Measurements from ENCODE around the gene PGF. TPM values are rescaled to one million over a fixed set of nuclear protein-coding genes. Genes with fewer than 3 reads are reported as not detected.

The PGF gene
- total RNA-seq, 1 experiment from 2014 or later = 9.1 TPM

DNA sequence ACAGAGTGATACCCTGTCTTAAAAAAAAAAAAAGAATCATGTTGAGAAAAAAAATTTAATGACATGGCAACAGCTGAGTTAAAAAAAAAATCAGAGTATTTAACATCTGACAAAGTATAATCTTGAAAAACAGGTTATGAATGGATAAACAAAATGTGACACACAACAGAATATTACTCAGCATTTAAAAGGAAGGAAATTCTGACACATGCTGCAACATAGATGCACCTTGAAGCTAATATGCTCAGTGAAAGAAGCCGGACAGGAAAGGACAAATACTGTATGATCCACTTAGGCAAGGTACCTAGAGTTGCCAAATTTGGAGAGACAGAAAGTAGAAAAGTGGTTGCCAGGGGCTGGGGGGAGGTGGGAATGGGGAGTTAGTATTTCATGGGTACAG is 27.9 kb upstream of the PGF start:
- CTCF ChIA-PET = no interaction called here
- Mint-ChIP-seq H3K9me3 (ENCODE audit: unreplicated experiment) (no peaks in the 10 kb centered on the region), H3K36me3 (ENCODE audit: insufficient read depth, unreplicated experiment) (no peaks in the 10 kb centered on the region), H3K4me3 (ENCODE audit: unreplicated experiment) (no peak overlapping the region), H3K27ac (ENCODE audit: unreplicated experiment) (no peak overlapping the region), H3K4me1 (ENCODE audit: low read depth, unreplicated experiment) (peaks cover 6% of the 10 kb centered on the region), H3K27me3 (ENCODE audit: insufficient read depth, unreplicated experiment) (no peaks in the 10 kb centered on the region)
- Histone ChIP-seq H3K36me3 (ENCODE audit: control insufficient read depth, insufficient read depth, low read length) (no peaks in the 10 kb centered on the region), H3K4me3 (ENCODE audit: low read depth, low read length) (no peak overlapping the region), H3K9me3 (no peaks in the 10 kb centered on the region), H3K27me3 (replicated peaks; ENCODE audit: control insufficient read depth, insufficient read depth, low read length) (no peaks in the 10 kb centered on the region), H3K4me1 (peaks cover 15% of the 10 kb centered on the region)
- no peak for DNase-seq
- TF ChIP-seq, protein P1, sequence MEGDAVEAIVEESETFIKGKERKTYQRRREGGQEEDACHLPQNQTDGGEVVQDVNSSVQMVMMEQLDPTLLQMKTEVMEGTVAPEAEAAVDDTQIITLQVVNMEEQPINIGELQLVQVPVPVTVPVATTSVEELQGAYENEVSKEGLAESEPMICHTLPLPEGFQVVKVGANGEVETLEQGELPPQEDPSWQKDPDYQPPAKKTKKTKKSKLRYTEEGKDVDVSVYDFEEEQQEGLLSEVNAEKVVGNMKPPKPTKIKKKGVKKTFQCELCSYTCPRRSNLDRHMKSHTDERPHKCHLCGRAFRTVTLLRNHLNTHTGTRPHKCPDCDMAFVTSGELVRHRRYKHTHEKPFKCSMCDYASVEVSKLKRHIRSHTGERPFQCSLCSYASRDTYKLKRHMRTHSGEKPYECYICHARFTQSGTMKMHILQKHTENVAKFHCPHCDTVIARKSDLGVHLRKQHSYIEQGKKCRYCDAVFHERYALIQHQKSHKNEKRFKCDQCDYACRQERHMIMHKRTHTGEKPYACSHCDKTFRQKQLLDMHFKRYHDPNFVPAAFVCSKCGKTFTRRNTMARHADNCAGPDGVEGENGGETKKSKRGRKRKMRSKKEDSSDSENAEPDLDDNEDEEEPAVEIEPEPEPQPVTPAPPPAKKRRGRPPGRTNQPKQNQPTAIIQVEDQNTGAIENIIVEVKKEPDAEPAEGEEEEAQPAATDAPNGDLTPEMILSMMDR (IDR thresholded peaks at IDR 0.05; ENCODE audit: insufficient read depth in 1 of 2, low read depth in 1 of 2, low read length in 1 of 2, severe bottlenecking in 1 of 2, unreplicated experiment in 1 of 2) = no peak
- intact Hi-C loops (cut with micrococcal nuclease; ENCODE audit: unreplicated experiment) = no loop called here
- POLR2A ChIA-PET = no interaction called here
- no TSS peak for BruUV-seq (replicated peaks)

DNA sequence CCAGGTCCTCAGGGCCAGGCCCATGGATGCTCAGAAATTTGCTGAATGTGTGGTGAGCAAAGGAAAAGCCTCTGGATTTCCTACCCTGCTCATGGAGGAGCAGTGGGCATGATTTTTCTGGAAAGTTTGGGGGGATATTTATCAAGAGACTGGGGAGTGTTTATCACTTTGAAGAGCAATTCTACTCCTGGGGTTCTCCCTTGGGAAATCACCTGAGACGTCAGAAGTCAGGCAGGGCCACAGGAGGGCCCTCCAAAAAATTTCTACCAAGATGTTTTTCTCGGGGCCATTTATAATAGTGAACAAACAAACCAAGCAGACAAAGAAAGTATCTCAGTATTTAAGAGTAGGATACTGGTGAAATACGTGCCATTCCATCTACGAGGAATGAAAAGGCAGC is 27.3 kb upstream of the PGF start:
- Histone ChIP-seq H3K9me3 (no peaks in the 10 kb centered on the region), H3K27me3 (replicated peaks; ENCODE audit: control insufficient read depth, insufficient read depth, low read length) (no peaks in the 10 kb centered on the region), H3K4me1 (peaks cover 21% of the 10 kb centered on the region), H3K36me3 (ENCODE audit: control insufficient read depth, insufficient read depth, low read length) (no peaks in the 10 kb centered on the region), H3K4me3 (ENCODE audit: low read depth, low read length) (no peak overlapping the region)
- Mint-ChIP-seq H3K27me3 (ENCODE audit: insufficient read depth, unreplicated experiment) (no peaks in the 10 kb centered on the region), H3K27ac (ENCODE audit: unreplicated experiment) (no peak overlapping the region), H3K36me3 (ENCODE audit: insufficient read depth, unreplicated experiment) (no peaks in the 10 kb centered on the region), H3K9me3 (ENCODE audit: unreplicated experiment) (no peaks in the 10 kb centered on the region), H3K4me3 (ENCODE audit: unreplicated experiment) (no peak overlapping the region), H3K4me1 (ENCODE audit: low read depth, unreplicated experiment) (peaks cover 6% of the 10 kb centered on the region)
- no peak for DNase-seq
- BruUV-seq (replicated peaks) = no TSS peak
- intact Hi-C loops (cut with micrococcal nuclease; ENCODE audit: unreplicated experiment) = no loop called here
- CTCF ChIA-PET = no interaction called here
- POLR2A ChIA-PET = no interaction called here
- TF ChIP-seq, protein P1 (IDR thresholded peaks at IDR 0.05; ENCODE audit: insufficient read depth in 1 of 2, low read depth in 1 of 2, low read length in 1 of 2, severe bottlenecking in 1 of 2, unreplicated experiment in 1 of 2) = no peak

GRCh38 chr14:74981833-74982232 is 26.4 kb upstream of the PGF start:
- peaks cover 21% of the 10 kb centered on the region for H3K4me1 ChIP-seq
- intact Hi-C loops (cut with micrococcal nuclease; ENCODE audit: unreplicated experiment) = no loop called here
- H3K4me1 Mint-ChIP-seq (ENCODE audit: low read depth, unreplicated experiment) = peaks cover 6% of the 10 kb centered on the region
- no peak for DNase-seq
- no TSS peak for BruUV-seq (replicated peaks)
- H3K4me3 Mint-ChIP-seq (ENCODE audit: unreplicated experiment) = no peak overlapping the region
- no peaks in the 10 kb centered on the region for H3K9me3 ChIP-seq
- H3K36me3 Mint-ChIP-seq (ENCODE audit: insufficient read depth, unreplicated experiment) = no peaks in the 10 kb centered on the region
- no peak overlapping the region for H3K27ac Mint-ChIP-seq (ENCODE audit: unreplicated experiment)
- no peaks in the 10 kb centered on the region for H3K9me3 Mint-ChIP-seq (ENCODE audit: unreplicated experiment)
- H3K4me3 ChIP-seq (ENCODE audit: low read depth, low read length) = no peak overlapping the region
- no peaks in the 10 kb centered on the region for H3K36me3 ChIP-seq (ENCODE audit: control insufficient read depth, insufficient read depth, low read length)
- TF ChIP-seq, protein P1 (IDR thresholded peaks at IDR 0.05; ENCODE audit: insufficient read depth in 1 of 2, low read depth in 1 of 2, low read length in 1 of 2, severe bottlenecking in 1 of 2, unreplicated experiment in 1 of 2) = no peak
- ChIA-PET POLR2A (no interaction called here), CTCF (no interaction called here)
- no peaks in the 10 kb centered on the region for H3K27me3 ChIP-seq (replicated peaks; ENCODE audit: control insufficient read depth, insufficient read depth, low read length)
- H3K27me3 Mint-ChIP-seq (ENCODE audit: insufficient read depth, unreplicated experiment) = no peaks in the 10 kb centered on the region
